HG02973 (cell line): ENCODE results near the gene RSRC1.
"Not testable (repeated sequence)": the region's sequence is repeated elsewhere in the genome, so short reads cannot be mapped to it uniquely, and the experiment has no call there.

Source experiments
- ATAC-seq: cut with Tn5 transposase; IDR thresholded peaks from one replicate; pipeline ENCODE4 v1.9.1; 2021; ENCODE audit warnings: moderate library complexity; ENCODE audit not compliant: unreplicated experiment

Gene RSRC1

GRCh38 chr3:158381262-158381868 lies 271.5 kb downstream of the RSRC1 start:
- ATAC-seq, result no peak

DNA sequence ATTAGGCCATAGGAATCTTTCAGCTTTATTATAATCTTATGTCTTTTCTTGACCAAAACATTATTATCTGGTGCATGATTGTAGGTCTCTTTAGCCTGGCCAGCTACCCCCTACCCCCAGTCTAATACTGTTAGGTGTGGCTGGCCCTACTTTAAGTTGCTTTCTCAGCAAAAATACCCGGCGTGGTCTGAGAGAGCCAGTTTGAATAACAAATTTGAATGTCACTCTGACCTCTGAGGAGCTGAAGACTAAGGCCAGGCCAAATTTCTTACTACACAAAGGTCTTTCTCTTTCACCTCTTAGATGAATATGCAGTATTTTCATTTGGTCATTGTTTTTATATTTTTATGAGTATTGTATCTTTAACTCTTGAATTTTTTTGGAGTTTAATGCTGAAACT lies 272.6 kb downstream of the RSRC1 start:
- ATAC-seq, result no peak

- ATAC-seq, result peak; percentile 92
These were observed 274.1 kb downstream of the RSRC1 start for GRCh38 chr3:158384019-158384418.

DNA sequence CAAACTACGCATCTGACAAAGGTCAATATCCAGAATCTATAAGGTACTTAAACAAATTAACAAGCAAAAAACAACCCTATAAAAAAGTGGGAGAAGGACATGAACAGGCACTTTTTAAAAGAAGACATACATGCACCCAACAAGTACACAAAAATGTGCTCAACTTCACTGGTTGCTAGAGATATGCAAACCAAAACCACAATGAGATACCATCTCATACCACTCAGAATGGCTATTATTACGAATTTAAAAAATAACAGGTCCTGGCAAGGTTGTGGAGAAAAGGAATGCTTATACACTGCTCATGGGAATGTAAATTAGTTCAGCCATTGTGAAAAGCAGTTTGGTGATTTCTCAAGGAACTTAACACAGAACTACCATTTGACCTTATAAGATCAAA lies 285.5 kb downstream of the RSRC1 start:
- ATAC-seq, result no peak

DNA sequence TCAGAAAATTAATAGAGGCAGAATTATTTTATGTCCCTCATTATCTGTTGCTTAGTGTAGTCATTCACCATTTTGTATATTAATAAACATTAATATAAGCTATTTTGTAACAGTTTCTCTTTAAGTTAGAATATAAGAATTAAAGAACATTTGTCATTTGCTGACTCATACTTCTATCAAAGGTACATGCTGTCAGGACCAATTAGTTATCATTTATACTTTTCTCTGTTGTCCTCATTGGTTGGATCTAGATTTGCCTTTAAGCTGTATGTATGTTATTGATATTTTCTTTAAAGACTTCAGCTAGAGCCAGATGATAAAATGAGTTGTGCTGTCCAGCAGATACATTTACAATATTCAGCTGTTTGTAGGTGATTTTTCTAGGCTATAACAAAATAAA lies 292.7 kb downstream of the RSRC1 start:
- ATAC-seq, result no peak

DNA sequence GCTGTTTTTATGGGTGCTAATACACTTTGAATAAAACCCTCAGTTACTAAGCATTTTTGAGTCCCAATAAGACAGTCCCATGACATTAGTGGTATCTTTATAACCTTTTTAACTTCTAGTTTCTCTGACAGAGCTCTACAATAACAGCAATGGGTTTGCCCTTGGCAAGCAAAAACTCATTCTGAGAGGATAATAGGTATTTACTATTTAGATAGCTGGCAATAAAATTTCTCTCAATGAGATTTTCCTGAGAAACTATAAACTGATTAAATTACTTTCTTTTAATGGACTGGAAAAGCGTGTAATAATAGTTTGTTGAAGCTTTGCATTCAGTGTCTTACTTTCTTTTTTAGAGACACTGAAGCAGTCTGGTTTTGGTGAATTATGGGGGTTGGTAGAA lies 293.1 kb downstream of the RSRC1 start:
- ATAC-seq, result no peak

DNA sequence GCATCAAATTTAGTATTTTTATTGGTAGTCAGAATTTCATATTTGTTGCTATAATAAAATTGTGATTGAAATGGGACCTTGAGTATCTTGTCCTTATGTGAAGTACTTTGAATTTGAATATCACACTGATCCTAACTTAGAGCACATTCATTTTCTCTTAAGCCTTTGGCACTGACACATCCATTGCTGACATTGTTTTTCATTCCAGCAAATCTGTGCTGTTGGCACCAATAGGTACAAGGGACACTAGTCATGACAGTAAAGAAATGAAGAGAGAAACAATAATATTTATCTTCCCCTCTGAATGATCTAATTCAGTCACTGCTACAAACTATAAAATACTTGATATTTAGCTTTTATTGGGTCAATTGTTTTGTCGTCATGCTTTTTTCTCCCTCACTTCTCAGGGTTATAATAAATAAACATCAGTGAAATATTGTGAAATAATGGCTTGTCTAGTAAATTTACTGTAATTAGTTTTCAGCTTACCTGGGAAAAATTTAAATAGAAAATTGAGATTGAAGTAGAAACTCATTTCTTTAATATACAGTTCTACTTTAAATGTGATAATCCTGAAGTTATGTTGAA lies 294.3 kb downstream of the RSRC1 start:
- no peak for ATAC-seq

GRCh38 chr3:158405507-158405906 lies 295.6 kb downstream of the RSRC1 start:
- no peak for ATAC-seq

DNA sequence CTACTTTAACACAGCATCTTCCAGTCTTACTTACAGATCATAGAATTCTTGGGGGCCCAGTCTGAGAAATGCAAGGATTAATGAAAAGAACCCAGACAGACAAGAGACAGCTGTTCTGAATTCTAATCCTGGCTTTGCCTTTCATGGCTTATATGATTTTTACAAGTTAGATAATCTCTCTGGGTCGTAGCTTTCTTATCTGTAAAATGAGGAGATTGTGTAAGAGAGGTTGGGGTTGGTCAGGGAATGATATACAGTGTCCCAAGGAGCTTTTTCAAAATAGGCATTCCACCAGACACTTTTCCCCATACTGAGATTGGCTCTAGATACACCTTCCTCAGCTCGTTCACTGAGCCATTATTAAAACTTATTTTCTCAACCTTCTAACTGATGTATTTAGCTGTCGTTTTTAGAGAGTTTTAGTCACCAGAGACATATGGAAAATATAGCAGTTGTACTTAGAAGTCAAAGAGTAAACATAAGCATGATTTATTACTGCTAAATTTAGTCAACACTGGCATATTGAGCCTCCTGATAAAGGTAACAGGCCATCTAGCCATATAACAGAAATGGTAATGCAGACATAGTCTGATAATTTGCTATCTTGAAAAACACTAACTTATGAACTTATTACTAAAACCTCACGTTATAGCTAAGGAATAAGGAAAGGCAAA lies 298.1 kb downstream of the RSRC1 start:
- ATAC-seq, result no peak

GRCh38 chr3:158408518-158408897 lies 298.6 kb downstream of the RSRC1 start:
- ATAC-seq, result not testable (repeated sequence)

DNA sequence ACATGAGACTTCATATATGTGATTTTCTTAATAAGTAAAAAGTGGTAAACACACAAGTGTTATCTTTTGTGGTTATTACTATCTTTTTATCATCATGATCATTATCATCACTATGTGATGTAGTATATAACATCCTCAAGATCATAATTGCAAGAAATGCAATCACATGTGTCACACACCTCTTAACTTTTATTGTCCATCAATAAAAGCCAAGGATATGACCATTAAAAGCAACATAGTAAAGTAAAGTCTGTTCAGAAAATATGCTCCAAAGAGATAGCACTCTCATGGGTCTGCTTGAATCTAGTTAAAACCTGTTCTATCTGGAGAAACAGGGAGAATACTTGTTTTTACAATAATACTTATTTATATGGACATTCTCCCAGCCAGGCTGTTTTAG lies 308.1 kb downstream of the RSRC1 start:
- no peak for ATAC-seq

GRCh38 chr3:158419820-158420653 lies 310.1 kb downstream of the RSRC1 start:
- no peak for ATAC-seq

GRCh38 chr3:158420654-158421396 lies 310.9 kb downstream of the RSRC1 start:
- peak; percentile 98 for ATAC-seq

- peak; percentile 60 for ATAC-seq
These were observed 320.6 kb downstream of the RSRC1 start for GRCh38 chr3:158430448-158430847.

DNA sequence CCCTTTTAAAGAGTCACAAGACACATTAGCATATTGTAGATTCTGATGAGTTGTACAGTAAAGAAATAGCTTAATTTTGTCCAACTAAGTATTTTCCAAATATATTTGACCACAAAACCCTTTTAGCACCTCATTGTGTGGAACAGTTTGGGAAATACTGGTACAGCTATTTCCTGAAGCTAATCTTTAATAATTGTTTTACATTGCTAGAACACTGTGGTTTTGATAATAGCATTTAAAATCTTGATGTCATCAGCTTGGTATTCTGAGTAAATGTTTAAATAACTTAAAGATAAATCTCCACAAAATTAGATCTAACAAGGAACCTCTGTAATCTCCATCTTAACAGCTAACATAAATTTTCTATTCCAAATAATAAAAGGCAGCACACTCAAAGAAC lies 321.1 kb downstream of the RSRC1 start:
- no peak for ATAC-seq

- no peak for ATAC-seq
These were observed 321.9 kb downstream of the RSRC1 start for GRCh38 chr3:158431829-158432228.

GRCh38 chr3:158434412-158435038 lies 324.6 kb downstream of the RSRC1 start:
- ATAC-seq, result peak; percentile 76

- ATAC-seq, result peak; percentile 97
These were observed 333.7 kb downstream of the RSRC1 start for GRCh38 chr3:158443632-158444031.

GRCh38 chr3:158447408-158447807 lies 337.5 kb downstream of the RSRC1 start:
- ATAC-seq, result no peak

DNA sequence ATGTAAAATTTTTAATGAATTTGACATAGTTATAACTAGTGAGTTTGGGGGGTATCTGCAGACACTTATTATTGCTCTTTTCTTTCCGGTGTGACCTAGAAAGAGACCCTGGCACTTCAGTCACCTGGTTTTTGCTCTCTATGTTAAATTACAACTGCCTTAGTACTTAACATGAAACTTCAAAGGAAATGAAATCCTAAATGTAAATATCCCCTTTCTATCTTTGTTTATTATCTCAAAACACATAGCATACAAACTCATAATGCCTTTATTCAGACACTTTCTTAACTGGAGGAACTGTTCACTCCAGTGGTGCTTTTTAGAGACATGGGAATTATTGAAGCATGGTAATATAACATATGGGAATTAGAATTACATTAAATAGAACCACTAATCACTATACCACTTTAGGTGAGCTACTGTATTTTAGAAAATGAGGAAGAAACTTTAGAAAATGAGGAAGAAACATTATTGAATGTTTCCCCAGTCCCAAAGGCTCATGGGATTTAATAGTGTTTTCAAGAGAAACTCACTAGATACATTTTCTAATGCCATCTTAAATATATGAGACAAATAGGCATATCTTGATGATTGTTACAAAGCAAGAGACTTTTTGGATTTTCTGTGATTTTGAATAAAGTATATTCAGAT lies 341.6 kb downstream of the RSRC1 start:
- no peak for ATAC-seq
